Small intestine (tissue), 7 donors: ENCODE data around the gene APPL2. TPM values are rescaled to one million over a fixed set of nuclear protein-coding genes. Genes with fewer than 3 reads are reported as not detected.
"Not testable (repeated sequence)": the region's sequence is repeated elsewhere in the genome, so short reads cannot be mapped to it uniquely, and the experiment has no call there.

Experiments
- DNase-seq, 2 donors: peaks; one replicate each; pipeline versions ENCODE4 v3.0.0 to v3.0.0-alpha.2; 2013
- FAIRE-seq: peaks from 2 replicates; lab custom pipeline; 2012; peaks lifted over from hg19 to GRCh38; lab: Jason Lieb, UNC
- H3K27ac ChIP-seq, 3 donors: one replicate each; pipeline ENCODE4 v1.5.1; 2013; ENCODE audit warnings: low read length in 2 of 3, mild to moderate bottlenecking in 2 of 3, control low read depth in 1 of 3, inconsistent platforms in 1 of 3, low read depth in 1 of 3, moderate library complexity in 1 of 3
- H3K27me3 ChIP-seq, 3 donors: one replicate each; pipeline ENCODE4 v1.6.1; 2013; ENCODE audit warnings: low read length in 3 of 3, inconsistent platforms in 1 of 3; ENCODE audit not compliant: control insufficient read depth in 3 of 3, insufficient read depth in 3 of 3
- H3K36me3 ChIP-seq, 3 donors: one replicate each; pipeline ENCODE4 v1.6.1; 2013; ENCODE audit warnings: low read length in 3 of 3, inconsistent platforms in 1 of 3, low read depth in 1 of 3, mild to moderate bottlenecking in 1 of 3, moderate library complexity in 1 of 3; ENCODE audit not compliant: control insufficient read depth in 3 of 3, insufficient read depth in 2 of 3
- H3K4me1 ChIP-seq, 3 donors: one replicate each; pipeline ENCODE4 v1.6.1; 2013; ENCODE audit warnings: low read length in 2 of 3, inconsistent platforms in 1 of 3, low read depth in 1 of 3, mild to moderate bottlenecking in 1 of 3, moderate library complexity in 1 of 3; ENCODE audit not compliant: control insufficient read depth in 3 of 3, insufficient read depth in 2 of 3
- H3K4me3 ChIP-seq, 3 donors: one replicate each; pipeline ENCODE4 v1.5.1; 2013; ENCODE audit warnings: low read length in 3 of 3, control low read depth in 1 of 3, inconsistent platforms in 1 of 3, low read depth in 1 of 3, mild to moderate bottlenecking in 1 of 3, moderate library complexity in 1 of 3
- H3K9me3 ChIP-seq, 2 donors: one replicate each; pipeline ENCODE4 v1.6.1; 2013; ENCODE audit warnings: low read depth in 1 of 2, low read length in 1 of 2; ENCODE audit not compliant: control insufficient read depth in 2 of 2, insufficient read depth in 1 of 2
- WGBS, 3 donors: extraction: QIAGEN DNeasy Blood & Tissue Kit; methylation state at CpG; one replicate each; pipeline ENCODE4 v1.1.7; 2013; 5-methylcytosine and 5-hydroxymethylcytosine counted together
- polyA plus RNA-seq, 4 donors: library from polyadenylated mRNA; stranded (reverse) in 3 of 4; unstranded in 1 of 4; fragments of 200-250 nt in 3 of 4; fragments of 120-200 nt in 1 of 4; gene quantifications; one replicate each; pipeline versions ENCODE4 v1.2.1 to v1.2.3, GENCODE V29; 2013
- donor health status: healthy with polysubstance abuse.
- donor health status: control.
- donor health status: control.
- donor health status: Bipolar disorder and iron deficiency.
- donor health status: healthy.

Gene APPL2
- polyA plus RNA-seq, 4 donors = 22.8 to 96.4 (median 82.8) TPM

- Histone ChIP-seq H3K27me3 (peaks cover 0 to 4% (median 0%) of the 10 kb centered on the region in 3 donors), H3K9me3 (no peaks in the 10 kb centered on the region), H3K4me1 (no peaks in the 10 kb centered on the region), H3K36me3 (no peaks in the 10 kb centered on the region), H3K4me3 (no peak overlapping the region), H3K27ac (no peak overlapping the region)
- whole genome bisulfite sequencing, 3 donors = 88 to 93% (median 90%) methylated on average over 4 of the region's 4 CpGs
- FAIRE-seq (no peak), DNase-seq (no peak)
Observed at GRCh38 chr12:105264771-105265170, 28.8 kb upstream of the APPL2 start.

- H3K4me1 ChIP-seq = no peaks in the 10 kb centered on the region
- no peaks in the 10 kb centered on the region for H3K9me3 ChIP-seq
- peaks cover 0 to 4% (median 0%) of the 10 kb centered on the region in 3 donors for H3K27me3 ChIP-seq
- H3K4me3 ChIP-seq = no peak overlapping the region
- FAIRE-seq (no peak), DNase-seq (no peak)
- H3K36me3 ChIP-seq = no peaks in the 10 kb centered on the region
- 85 to 89% (median 88%) methylated on average over 6 of the region's 6 CpGs for WGBS, 3 donors
- H3K27ac ChIP-seq = no peak overlapping the region
Observed at GRCh38 chr12:105262461-105263184, 26.6 kb upstream of the APPL2 start.

GRCh38 chr12:105261010-105261409 is 25.0 kb upstream of the APPL2 start:
- 48 to 54% (median 49%) methylated on average over 2 of the region's 2 CpGs for WGBS, 3 donors
- no peak overlapping the region for H3K27ac ChIP-seq
- FAIRE-seq = no peak

GRCh38 chr12:105259226-105259625 is 23.3 kb upstream of the APPL2 start:
- WGBS, 3 donors = 65 to 90% (median 78%) methylated on average over 3 of the region's 3 CpGs
- H3K4me3 ChIP-seq = no peak overlapping the region
- DNase-seq (no peak), FAIRE-seq (no peak)
- peaks cover 0 to 4% (median 0%) of the 10 kb centered on the region in 3 donors for H3K27me3 ChIP-seq
- H3K4me1 ChIP-seq = no peaks in the 10 kb centered on the region
- H3K27ac ChIP-seq = no peak overlapping the region
- H3K9me3 ChIP-seq = no peaks in the 10 kb centered on the region
- H3K36me3 ChIP-seq = no peaks in the 10 kb centered on the region

More at GRCh38 chr12:105261010-105261409, 25.0 kb upstream of the APPL2 start:
- no peaks in the 10 kb centered on the region for H3K36me3 ChIP-seq
- DNase-seq = no peak
- no peak overlapping the region for H3K4me3 ChIP-seq
- H3K4me1 ChIP-seq = no peaks in the 10 kb centered on the region
- H3K9me3 ChIP-seq = no peaks in the 10 kb centered on the region
- peaks cover 0 to 4% (median 0%) of the 10 kb centered on the region in 3 donors for H3K27me3 ChIP-seq

- Histone ChIP-seq H3K27me3 (no peaks in the 10 kb centered on the region), H3K4me3 (no peak overlapping the region), H3K36me3 (no peaks in the 10 kb centered on the region), H3K4me1 (no peaks in the 10 kb centered on the region), H3K27ac (no peak overlapping the region), H3K9me3 (no peaks in the 10 kb centered on the region)
- DNase-seq = no peak
- no peak for FAIRE-seq
- WGBS, 3 donors = 65 to 69% (median 67%) methylated on average over 4 of the region's 4 CpGs
Observed at GRCh38 chr12:105257321-105257728, 21.4 kb upstream of the APPL2 start.

GRCh38 chr12:105256921-105257320 is 20.9 kb upstream of the APPL2 start:
- no peak for FAIRE-seq
- WGBS, 3 donors = 78 to 96% (median 91%) methylated on average over 3 of the region's 3 CpGs
- no peak overlapping the region for H3K27ac ChIP-seq
- H3K27me3 ChIP-seq = no peaks in the 10 kb centered on the region
- H3K4me1 ChIP-seq = no peaks in the 10 kb centered on the region
- DNase-seq = no peak
- H3K9me3 ChIP-seq = no peaks in the 10 kb centered on the region
- no peak overlapping the region for H3K4me3 ChIP-seq
- H3K36me3 ChIP-seq = no peaks in the 10 kb centered on the region

- not testable (repeated sequence) for H3K4me3 ChIP-seq, H3K36me3 ChIP-seq, DNase-seq, FAIRE-seq, H3K27ac ChIP-seq, H3K9me3 ChIP-seq, H3K4me1 ChIP-seq, H3K27me3 ChIP-seq
- whole genome bisulfite sequencing, 3 donors = 85 to 89% (median 86%) methylated on average over 5 of the region's 5 CpGs
Observed at GRCh38 chr12:105256431-105256830, 20.5 kb upstream of the APPL2 start.

- H3K27ac ChIP-seq = no peak overlapping the region
- WGBS, 3 donors = 67 to 83% (median 73%) methylated on average over 2 of the region's 2 CpGs
- no peak overlapping the region for H3K4me3 ChIP-seq
- no peaks in the 10 kb centered on the region for H3K9me3 ChIP-seq
- no peaks in the 10 kb centered on the region for H3K27me3 ChIP-seq
- DNase-seq = no peak
- no peaks in the 10 kb centered on the region for H3K4me1 ChIP-seq
- H3K36me3 ChIP-seq = no peaks in the 10 kb centered on the region
- FAIRE-seq = no peak
Observed at GRCh38 chr12:105256011-105256410, 20.0 kb upstream of the APPL2 start.
